Head of caudate nucleus (tissue), 42 donors: Measurements from ENCODE around the gene GABARAPL1.
"Not testable (repeated sequence)": the region's sequence is repeated elsewhere in the genome, so short reads cannot be mapped to it uniquely, and the experiment has no call there.

ENCODE experiments used
- DNase-seq, 42 donors: peaks; one replicate each; pipeline versions ENCODE4 v3.0.0 to v3.0.0-alpha.2; 2020 to 2021; ENCODE audit warnings: mixed read lengths in 7 of 42
- intact Hi-C: fragments of 100-400 bp; cut with DNase I; formaldehyde crosslinking; loops from one replicate; pipeline ENCODE4 v1.15.0; 2022

The GABARAPL1 gene

GRCh38 chr12:10191865-10192264 is 20.8 kb upstream of the GABARAPL1 start:
- DNase-seq = peak in 2 of 42 donors; percentile 25 to 64
- intact Hi-C loops = loop anchor here (2.0 kb wide), 1 partner anchor 39 kb away; no protein-coding TSS in a partner anchor

GRCh38 chr12:10194160-10194670 is 18.5 kb upstream of the GABARAPL1 start:
- intact Hi-C loops = no loop called here
- DNase-seq = no peak

- intact Hi-C loops = no loop called here
- no peak for DNase-seq
Measured at GRCh38 chr12:10196210-10196609, 16.5 kb upstream of the GABARAPL1 start.

- DNase-seq = no peak
- intact Hi-C loops = no loop called here
Measured at GRCh38 chr12:10197879-10198278, 14.8 kb upstream of the GABARAPL1 start.

- intact Hi-C loops, DNase-seq: not testable (repeated sequence)
Measured at GRCh38 chr12:10204495-10204894, 8.2 kb upstream of the GABARAPL1 start.

- no peak for DNase-seq
- intact Hi-C loops = no loop called here
Measured at GRCh38 chr12:10205220-10205807, 7.4 kb upstream of the GABARAPL1 start.

- DNase-seq = no peak
- intact Hi-C loops = no loop called here
Measured at GRCh38 chr12:10207136-10207535, 5.5 kb upstream of the GABARAPL1 start.

GRCh38 chr12:10210225-10210624 is 2.5 kb upstream of the GABARAPL1 start:
- intact Hi-C loops = no loop called here
- DNase-seq = no peak

- intact Hi-C loops = no loop called here
- DNase-seq = no peak
Measured at GRCh38 chr12:10211101-10211939, 1.4 kb upstream of the GABARAPL1 start.

- intact Hi-C loops = no loop called here
Measured at GRCh38 chr12:10211940-10212738, 538 bp upstream of the GABARAPL1 start.

GRCh38 chr12:10213168-10214135 is 775 bp downstream of the GABARAPL1 start:
- peak; percentile 57 to 91 (median 78) for DNase-seq
- intact Hi-C loops = no loop called here

More at GRCh38 chr12:10211940-10212738, 538 bp upstream of the GABARAPL1 start:
- DNase-seq = peak; percentile 89 to 97 (median 95)

- DNase-seq = no peak
- intact Hi-C loops = no loop called here
Measured at GRCh38 chr12:10214136-10214894, 1.6 kb downstream of the GABARAPL1 start.

GRCh38 chr12:10214895-10215267 is 2.2 kb downstream of the GABARAPL1 start:
- no peak for DNase-seq
- intact Hi-C loops = no loop called here

GRCh38 chr12:10215436-10215835 is 2.8 kb downstream of the GABARAPL1 start:
- DNase-seq = no peak
- intact Hi-C loops = no loop called here

GRCh38 chr12:10215946-10216345 is 3.3 kb downstream of the GABARAPL1 start:
- DNase-seq, intact Hi-C loops: not testable (repeated sequence)

GRCh38 chr12:10218021-10218420 is 5.3 kb downstream of the GABARAPL1 start:
- peak in 1 of 42 donors; percentile 35 for DNase-seq
- intact Hi-C loops = no loop called here

GRCh38 chr12:10220398-10221077 is 7.9 kb downstream of the GABARAPL1 start:
- DNase-seq = peak in 24 of 42 donors; percentile 23 to 77 (median 48)
- intact Hi-C loops = no loop called here
